Trophoblast cell (in vitro differentiated cells and primary cell): ENCODE data around the gene INCA1.
A peak's percentile ranks its signal among the peaks of the same experiment; 100 is the strongest.

Source experiments
- DNase-seq, 2 donors: peaks; one replicate each; pipeline ENCODE4 v3.0.0-alpha.2; 2016
- H2AFZ ChIP-seq: 2 replicates; pipeline ENCODE4 v1.6.1; 2013; ENCODE audit warnings: low read length, moderate library complexity, mild to moderate bottlenecking; ENCODE audit not compliant: insufficient read depth, poor library complexity
- H2AK5ac ChIP-seq: 2 replicates; pipeline ENCODE4 v1.6.1; 2013; ENCODE audit warnings: mild to moderate bottlenecking, low read length
- H2BK120ac ChIP-seq: 2 replicates; pipeline ENCODE4 v1.6.1; 2013; ENCODE audit warnings: low read length, mild to moderate bottlenecking, moderate library complexity; ENCODE audit not compliant: insufficient read depth, poor library complexity
- H2BK12ac ChIP-seq: 2 replicates; pipeline ENCODE4 v1.6.1; 2013; ENCODE audit warnings: mild to moderate bottlenecking, low read length, moderate library complexity
- H2BK5ac ChIP-seq: 2 replicates; pipeline ENCODE4 v1.6.1; 2013; ENCODE audit warnings: low read length, low read depth, moderate library complexity, mild to moderate bottlenecking; ENCODE audit not compliant: poor library complexity
- H3K14ac ChIP-seq: 2 replicates; pipeline ENCODE4 v1.6.1; 2013; ENCODE audit warnings: mild to moderate bottlenecking, low read length
- H3K18ac ChIP-seq: 2 replicates; pipeline ENCODE4 v1.6.1; 2013; ENCODE audit warnings: mild to moderate bottlenecking, low read length
- H3K23ac ChIP-seq: 2 replicates; pipeline ENCODE4 v1.6.1; 2013; ENCODE audit warnings: low read length
- H3K27ac ChIP-seq: 2 replicates; pipeline ENCODE4 v1.5.1; 2013; ENCODE audit warnings: low read depth, mild to moderate bottlenecking, inconsistent platforms, low read length, moderate library complexity
- H3K27me3 ChIP-seq: 2 replicates; pipeline ENCODE4 v1.6.1; 2013; ENCODE audit warnings: inconsistent platforms, mild to moderate bottlenecking, low read length, moderate library complexity; ENCODE audit not compliant: insufficient read depth
- H3K36me3 ChIP-seq, 2 experiments: 1 replicate in 1 of 2; 2 replicates in 1 of 2; pipeline ENCODE4 v1.6.1; 2013; ENCODE audit warnings: low read length in 2 of 2, mild to moderate bottlenecking in 2 of 2, moderate library complexity in 1 of 2; ENCODE audit not compliant: insufficient read depth in 2 of 2, control insufficient read depth in 1 of 2
- H3K4ac ChIP-seq: 2 replicates; pipeline ENCODE4 v1.6.1; 2013; ENCODE audit warnings: low read depth, mild to moderate bottlenecking, low read length, moderate library complexity
- H3K4me1 ChIP-seq, 2 experiments: 1 replicate in 1 of 2; 2 replicates in 1 of 2; pipeline ENCODE4 v1.6.1; 2013; ENCODE audit warnings: low read length in 2 of 2, mild to moderate bottlenecking in 2 of 2, moderate library complexity in 1 of 2; ENCODE audit not compliant: insufficient read depth in 2 of 2, control insufficient read depth in 1 of 2
- H3K4me2 ChIP-seq: 2 replicates; pipeline ENCODE4 v1.6.1; 2013; ENCODE audit warnings: inconsistent platforms, mild to moderate bottlenecking, low read length, moderate library complexity
- H3K4me3 ChIP-seq: 2 replicates; pipeline ENCODE4 v1.5.1; 2013; ENCODE audit warnings: mild to moderate bottlenecking, low read depth, low read length, inconsistent platforms
- H3K79me1 ChIP-seq: one replicate; pipeline ENCODE4 v1.6.1; 2013; ENCODE audit warnings: low read length
- H3K79me2 ChIP-seq: 2 replicates; pipeline ENCODE4 v1.6.1; 2013; ENCODE audit warnings: low read length, mild to moderate bottlenecking; ENCODE audit not compliant: control insufficient read depth, insufficient read depth, poor library complexity
- H3K9ac ChIP-seq: 2 replicates; pipeline ENCODE4 v1.6.1; 2013; ENCODE audit warnings: mild to moderate bottlenecking, low read length
- H3K9me3 ChIP-seq: 2 replicates; pipeline ENCODE4 v1.6.1; 2013; ENCODE audit warnings: low read depth, mild to moderate bottlenecking, control low read depth, inconsistent platforms, low read length; ENCODE audit not compliant: insufficient read depth
- H4K12ac ChIP-seq: 2 replicates; pipeline ENCODE4 v1.6.1; 2013; ENCODE audit warnings: low read depth, mild to moderate bottlenecking, low read length, moderate library complexity
- H4K8ac ChIP-seq: 2 replicates; pipeline ENCODE4 v1.6.1; 2013; ENCODE audit warnings: low read depth, mild to moderate bottlenecking, low read length, moderate library complexity
- H4K91ac ChIP-seq: one replicate; pipeline ENCODE4 v1.6.1; 2013; ENCODE audit warnings: low read depth, mild to moderate bottlenecking, low read length, moderate library complexity
- WGBS: extraction: QIAGEN DNeasy Blood & Tissue Kit; methylation state at CpG from one replicate; pipeline ENCODE4 v1.1.7; 2013; ENCODE audit warnings: missing lambda C conversion rate; ENCODE audit not compliant: insufficient read length, insufficient coverage; ENCODE audit errors: extremely low coverage; 5-methylcytosine and 5-hydroxymethylcytosine counted together

INCA1 gene

GRCh38 chr17:4939796-4940554 is 57.3 kb downstream of the INCA1 start, which contains the start of the genes RNF167 and SLC25A11:
Gene RNF167 (plus strand): TSS chr17:4940268. CDS start chr17:4940910, 642 bp downstream.
Gene SLC25A11 (minus strand): TSS chr17:4940046. CDS start chr17:4939910, 136 bp downstream.
- Histone ChIP-seq H3K27ac (peak within 1 kb of the TSS; percentile 97), H4K91ac (peak within 1 kb of the TSS; percentile 90), H2BK5ac (peak within 1 kb of the TSS; percentile 62), H3K79me2 (peaks cover 18% of the 10 kb centered on the region), H3K18ac (peak within 1 kb of the TSS; percentile 80), H3K27me3 (no peaks in the 10 kb centered on the region), H4K12ac (peak within 1 kb of the TSS; percentile 89), H4K8ac (peak within 1 kb of the TSS; percentile 94), H3K79me1 (peaks cover 13% of the 10 kb centered on the region), H3K14ac (peak within 1 kb of the TSS; percentile 95), H3K4me2 (peak within 1 kb of the TSS; percentile 93), H3K36me3 (peaks cover 42 to 55% of the 10 kb centered on the region in 2 experiments), H2BK12ac (peak within 1 kb of the TSS; percentile 38), H3K4me3 (peak within 1 kb of the TSS; percentile 85), H3K9ac (peak within 1 kb of the TSS; percentile 95), H3K23ac (no peak within 1 kb of the TSS), H3K9me3 (no peaks in the 10 kb centered on the region), H3K4ac (peak within 1 kb of the TSS; percentile 90), H2BK120ac (peak within 1 kb of the TSS; percentile 84), H3K4me1 (peaks cover 13 to 17% of the 10 kb centered on the region in 2 experiments), H2AK5ac (peak within 1 kb of the TSS; percentile 95), H2AFZ (peak within 1 kb of the TSS; percentile 73)
- DNase-seq = peak; percentile 99 to 100
- WGBS = no CpG with 5 or more reads among the region's 72 CpGs

DNA sequence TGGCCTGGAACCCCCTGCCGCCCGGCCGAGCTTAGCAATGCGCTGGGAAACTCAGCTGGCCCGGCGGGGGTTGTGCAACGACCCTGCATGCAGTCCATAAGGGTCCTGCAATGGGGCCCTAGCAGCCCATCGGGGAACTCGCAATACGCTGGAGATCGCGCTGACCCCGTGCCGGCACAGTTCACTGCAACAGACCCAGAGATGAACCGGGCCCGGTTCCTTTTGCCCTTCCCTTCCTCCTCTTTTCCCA is 57.9 kb downstream of the INCA1 start:
- no peak overlapping the region for H3K23ac ChIP-seq
- DNase-seq = peak in 1 of 2 donors; percentile 58
- peak overlapping the region; percentile 94 for H4K8ac ChIP-seq
- H3K14ac ChIP-seq = peak overlapping the region; percentile 62
- no peaks in the 10 kb centered on the region for H3K9me3 ChIP-seq
- peak overlapping the region; percentile 89 for H4K12ac ChIP-seq
- H2AK5ac ChIP-seq = peak overlapping the region; percentile 11
- peak overlapping the region; percentile 56 for H3K4ac ChIP-seq
- peaks cover 8 to 12% of the 10 kb centered on the region in 2 experiments for H3K4me1 ChIP-seq
- H3K4me2 ChIP-seq = peak overlapping the region; percentile 93
- H3K79me2 ChIP-seq = peaks cover 18% of the 10 kb centered on the region
- peak overlapping the region; percentile 53 for H2AFZ ChIP-seq
- WGBS = no CpG with 5 or more reads among the region's 16 CpGs
- peak overlapping the region; percentile 84 for H2BK120ac ChIP-seq
- H3K27ac ChIP-seq = peak overlapping the region; percentile 97
- no peaks in the 10 kb centered on the region for H3K27me3 ChIP-seq
- peak overlapping the region; percentile 90 for H4K91ac ChIP-seq
- peak overlapping the region; percentile 85 for H3K4me3 ChIP-seq
- H3K79me1 ChIP-seq = peaks cover 13% of the 10 kb centered on the region
- H3K18ac ChIP-seq = peak overlapping the region; percentile 77
- no peak overlapping the region for H2BK12ac ChIP-seq
- peak overlapping the region; percentile 95 for H3K9ac ChIP-seq
- H3K36me3 ChIP-seq = peaks cover 37 to 50% of the 10 kb centered on the region in 2 experiments
- peak overlapping the region; percentile 62 for H2BK5ac ChIP-seq

DNA sequence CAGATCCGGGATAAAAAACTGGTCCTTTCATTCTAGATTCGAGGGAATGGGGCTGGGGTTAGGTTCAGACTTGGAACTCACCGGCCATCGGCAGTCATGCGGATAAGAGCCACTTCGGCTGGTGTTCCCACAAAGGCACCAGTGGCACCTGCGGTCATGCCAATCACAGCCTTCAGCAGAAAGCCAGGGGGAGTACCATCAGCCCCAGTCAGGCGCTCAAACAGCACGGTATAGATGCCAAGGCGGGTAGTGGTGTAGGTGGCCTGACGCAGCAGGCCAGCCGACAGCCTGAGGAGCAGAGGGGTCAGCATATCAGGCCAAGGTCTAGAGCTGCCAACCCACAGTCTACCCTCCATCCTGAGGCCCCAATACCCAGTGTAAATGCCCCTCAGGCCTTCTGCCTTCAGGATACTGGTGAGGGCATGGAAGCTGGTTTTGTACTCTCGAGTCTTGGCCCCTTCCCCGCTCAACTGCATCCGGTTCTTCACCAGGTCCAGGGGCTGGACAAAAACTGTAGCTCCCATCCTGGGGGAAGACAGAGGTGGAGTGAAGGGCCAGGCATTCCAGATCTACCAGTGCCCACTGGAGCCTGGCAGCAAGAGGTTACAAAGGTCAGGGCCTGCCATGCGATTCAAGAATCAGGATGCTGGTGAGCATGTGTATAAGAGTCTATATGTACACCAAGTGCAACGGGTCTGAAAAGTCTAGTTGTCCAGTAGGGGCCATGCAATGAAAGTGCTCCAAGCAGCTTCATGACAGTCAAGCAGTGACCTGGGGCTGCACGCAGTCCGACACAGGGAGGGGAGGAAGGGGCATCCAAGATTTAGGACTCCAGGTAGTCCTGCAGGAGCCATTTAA is 58.4 kb downstream of the INCA1 start:
- no peaks in the 10 kb centered on the region for H3K9me3 ChIP-seq
- H3K14ac ChIP-seq = peak overlapping the region; percentile 62
- peak overlapping the region; percentile 62 for H2BK5ac ChIP-seq
- peak overlapping the region; percentile 93 for H3K4me2 ChIP-seq
- no peaks in the 10 kb centered on the region for H3K27me3 ChIP-seq
- H2BK12ac ChIP-seq = no peak overlapping the region
- peak overlapping the region; percentile 97 for H3K27ac ChIP-seq
- H3K36me3 ChIP-seq = peaks cover 38 to 45% of the 10 kb centered on the region in 2 experiments
- H3K4me1 ChIP-seq = peaks cover 8 to 12% of the 10 kb centered on the region in 2 experiments
- H3K9ac ChIP-seq = peak overlapping the region; percentile 95
- H2BK120ac ChIP-seq = peak overlapping the region; percentile 84
- H4K91ac ChIP-seq = peak overlapping the region; percentile 90
- H3K79me2 ChIP-seq = peaks cover 18% of the 10 kb centered on the region
- peak overlapping the region; percentile 89 for H4K12ac ChIP-seq
- peak overlapping the region; percentile 94 for H4K8ac ChIP-seq
- peak overlapping the region; percentile 21 for H2AFZ ChIP-seq
- H3K18ac ChIP-seq = peak overlapping the region; percentile 77
- H3K79me1 ChIP-seq = peaks cover 15% of the 10 kb centered on the region
- H3K23ac ChIP-seq = no peak overlapping the region
- peak overlapping the region; percentile 56 for H3K4ac ChIP-seq
- peak overlapping the region; percentile 65 for H2AK5ac ChIP-seq
- H3K4me3 ChIP-seq = peak overlapping the region; percentile 85
- no CpG with 5 or more reads among the region's 19 CpGs for WGBS
- DNase-seq = no peak
